Renal cortical epithelial cell (primary cell): ENCODE data around the gene VASH2. TPM values are rescaled to one million over a fixed set of nuclear protein-coding genes. Genes with fewer than 3 reads are reported as not detected.

Source experiments
- DNase-seq: peaks from one replicate; pipeline ENCODE4 v3.0.0-alpha.2; 2011; ENCODE audit warnings: low read depth
- total RNA-seq: library from RNA; depleted of rRNA; stranded (reverse); fragments of >200 nt; gene quantifications from 2 replicates; pipeline ENCODE4 v1.2.3, GENCODE V29; 2014

Gene VASH2
- total RNA-seq, 1 donor from 2014 or later: 0.35 TPM

- peak; percentile 32 for DNase-seq
Observed at GRCh38 chr1:212930986-212931678, 19.2 kb upstream of the VASH2 start.

GRCh38 chr1:212933815-212934471 is 16.4 kb upstream of the VASH2 start:
- DNase-seq: no peak

GRCh38 chr1:212935387-212935981 is 14.9 kb upstream of the VASH2 start:
- no peak for DNase-seq

GRCh38 chr1:212937034-212937433 is 13.3 kb upstream of the VASH2 start:
- no peak for DNase-seq

- DNase-seq: no peak
Observed at GRCh38 chr1:212938846-212939245, 11.5 kb upstream of the VASH2 start.

GRCh38 chr1:212941452-212941851 is 8.9 kb upstream of the VASH2 start:
- DNase-seq: no peak

- no peak for DNase-seq
Observed at GRCh38 chr1:212942679-212943392, 7.5 kb upstream of the VASH2 start.

- DNase-seq: no peak
Observed at GRCh38 chr1:212943393-212943710, 7.0 kb upstream of the VASH2 start.

GRCh38 chr1:212944229-212944901 is 6.0 kb upstream of the VASH2 start:
- no peak for DNase-seq

- no peak for DNase-seq
Observed at GRCh38 chr1:212945056-212945455, 5.3 kb upstream of the VASH2 start.

GRCh38 chr1:212945463-212946160 is 4.7 kb upstream of the VASH2 start:
- no peak for DNase-seq

- no peak for DNase-seq
Observed at GRCh38 chr1:212946872-212947271, 3.5 kb upstream of the VASH2 start.

- DNase-seq: no peak
Observed at GRCh38 chr1:212949771-212950170, 570 bp upstream of the VASH2 start.

GRCh38 chr1:212951126-212951946 is 995 bp downstream of the VASH2 start:
- DNase-seq: no peak

GRCh38 chr1:212951947-212952640 is 1.8 kb downstream of the VASH2 start:
- DNase-seq: no peak

GRCh38 chr1:212952641-212952976 is 2.3 kb downstream of the VASH2 start:
- DNase-seq: no peak

- DNase-seq: no peak
Observed at GRCh38 chr1:212953321-212953720, 3.0 kb downstream of the VASH2 start.

GRCh38 chr1:212954514-212954913 is 4.2 kb downstream of the VASH2 start:
- DNase-seq: no peak

GRCh38 chr1:212955098-212955497 is 4.8 kb downstream of the VASH2 start:
- DNase-seq: no peak

- no peak for DNase-seq
Observed at GRCh38 chr1:212955961-212956620, 5.8 kb downstream of the VASH2 start.
